Subcutaneous adipose tissue (tissue), 4 donors: Measurements from ENCODE around the gene ATP2C2. TPM values are rescaled to one million over a fixed set of nuclear protein-coding genes. Genes with fewer than 3 reads are reported as not detected.

Experiments used
- total RNA-seq, 4 donors: library from RNA; depleted of rRNA; stranded (reverse); fragments of >200 nt; gene quantifications; one replicate each; pipeline ENCODE4 v1.1.0, GENCODE V29; 2016
- TF ChIP-seq, protein P1 (sequence below): fragments of 450-650 bp; IDR thresholded peaks from one replicate; pipeline ENCODE4 v1.5.1; 2016; ENCODE audit warnings: low read depth, mild to moderate bottlenecking, control low read depth, antibody characterized with exemption, moderate library complexity

The ATP2C2 gene
- total RNA-seq, 4 donors from 2014 or later: not detected

DNA sequence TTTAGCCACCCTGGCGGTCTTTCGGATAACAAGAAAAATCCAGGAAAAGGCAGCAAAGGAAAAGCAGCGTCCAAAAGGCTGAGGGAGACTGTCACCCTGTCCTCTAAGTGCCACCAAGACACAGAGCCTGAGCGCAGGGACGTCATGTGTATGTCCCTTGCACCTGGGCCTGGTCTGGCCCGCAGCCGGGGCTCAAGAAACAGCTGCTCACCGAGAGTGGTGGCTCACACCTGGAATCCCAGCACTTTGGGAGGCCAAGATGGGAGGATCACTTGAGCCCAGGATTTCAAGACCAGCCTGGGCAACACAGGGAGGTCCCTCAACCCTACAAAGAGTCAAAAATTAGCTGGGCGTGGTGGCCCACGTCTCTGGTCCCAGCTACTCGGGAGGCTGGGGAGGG lies 145.3 kb downstream of the ATP2C2 start:
- TF ChIP-seq, protein P1, sequence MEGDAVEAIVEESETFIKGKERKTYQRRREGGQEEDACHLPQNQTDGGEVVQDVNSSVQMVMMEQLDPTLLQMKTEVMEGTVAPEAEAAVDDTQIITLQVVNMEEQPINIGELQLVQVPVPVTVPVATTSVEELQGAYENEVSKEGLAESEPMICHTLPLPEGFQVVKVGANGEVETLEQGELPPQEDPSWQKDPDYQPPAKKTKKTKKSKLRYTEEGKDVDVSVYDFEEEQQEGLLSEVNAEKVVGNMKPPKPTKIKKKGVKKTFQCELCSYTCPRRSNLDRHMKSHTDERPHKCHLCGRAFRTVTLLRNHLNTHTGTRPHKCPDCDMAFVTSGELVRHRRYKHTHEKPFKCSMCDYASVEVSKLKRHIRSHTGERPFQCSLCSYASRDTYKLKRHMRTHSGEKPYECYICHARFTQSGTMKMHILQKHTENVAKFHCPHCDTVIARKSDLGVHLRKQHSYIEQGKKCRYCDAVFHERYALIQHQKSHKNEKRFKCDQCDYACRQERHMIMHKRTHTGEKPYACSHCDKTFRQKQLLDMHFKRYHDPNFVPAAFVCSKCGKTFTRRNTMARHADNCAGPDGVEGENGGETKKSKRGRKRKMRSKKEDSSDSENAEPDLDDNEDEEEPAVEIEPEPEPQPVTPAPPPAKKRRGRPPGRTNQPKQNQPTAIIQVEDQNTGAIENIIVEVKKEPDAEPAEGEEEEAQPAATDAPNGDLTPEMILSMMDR: no peak

Other genes starting within 250 kb of the ATP2C2 start
- 10 to 100 TPM; 13.9 to 23.3 (median 20.6) TPM for gene HSDL1, start 223.4 kb upstream of the ATP2C2 start, total RNA-seq
- under 1 TPM in 2 of 4 donors, not detected in 2; 0.44 to 0.85 TPM for gene DNAAF1, start 223.2 kb upstream of the ATP2C2 start, total RNA-seq
- 10 to 100 TPM; 15.0 to 99.7 (median 36.5) TPM for gene TAF1C, start 181.5 kb upstream of the ATP2C2 start, total RNA-seq
- gene ADAD2, start 177.4 kb upstream of the ATP2C2 start, total RNA-seq: 1 to 10 TPM in 2 of 4 donors, not detected in 2; 3.6 to 4.4 TPM
- not detected for gene KCNG4, start 128.5 kb upstream of the ATP2C2 start, total RNA-seq
- gene WFDC1, start 73.7 kb upstream of the ATP2C2 start, total RNA-seq: under 1 TPM in 3 of 4 donors, not detected in 1; 0.38 to 0.98 (median 0.44) TPM
- gene MEAK7, start 136.1 kb downstream of the ATP2C2 start, total RNA-seq: 10 to 100 TPM in 3 of 4 donors, 1 to 10 TPM in 1; 4.2 to 14.3 (median 11.8) TPM
- 100 to 1,000 TPM in 1 of 4 donors, 10 to 100 TPM in 3; 27.5 to 114 (median 59.7) TPM for gene COTL1, start 249.5 kb downstream of the ATP2C2 start, total RNA-seq